Panc1 (cell line): ENCODE data around the gene SPDEF. TPM values are rescaled to one million over a fixed set of nuclear protein-coding genes. Genes with fewer than 3 reads are reported as not detected.

Experiments used
- ATAC-seq: fragments of 200-7000 bp; cut with Tn5 transposase; 2 replicates; pipeline ENCODE4 v1.9.1; 2020; ENCODE audit warnings: mild to moderate bottlenecking, moderate library complexity
- BruUV-seq: library from RNA; stranded (reverse); fragments of 400-500 nt; replicated peaks from 2 replicates; lab custom pipeline; 2021; lab: Mats Ljungman, UMichigan
- CTCF ChIA-PET: fragments of 300-600 bp; sonication (Branson Sonifier 250); formaldehyde crosslinking; loops from one replicate; lab custom pipeline; 2022; ENCODE audit warnings: antibody characterized with exemption; lab: Charles Lee
- POLR2A ChIA-PET: fragments of 300-600 bp; sonication (Branson Sonifier 250); formaldehyde crosslinking; loops from one replicate; lab custom pipeline; 2022; ENCODE audit warnings: antibody characterized with exemption; lab: Charles Lee
- DNase-seq: peaks from one replicate; pipeline ENCODE4 v3.0.0-alpha.2; 2010; ENCODE audit warnings: low read depth, low spot score
- H3K27ac ChIP-seq: 2 replicates; pipeline ENCODE4 v1.5.1; 2011; ENCODE audit warnings: mild to moderate bottlenecking, low read length, inconsistent platforms
- H3K27me3 ChIP-seq: fragments of 200-500 bp; sonication (Bioruptor generic); 2 replicates; pipeline ENCODE4 v1.6.0; 2014; ENCODE audit warnings: low read length, inconsistent platforms; ENCODE audit not compliant: control insufficient read depth, insufficient read depth
- H3K36me3 ChIP-seq: fragments of 200-500 bp; sonication (Bioruptor generic); 2 replicates; pipeline ENCODE4 v1.5.1; 2014; ENCODE audit warnings: inconsistent platforms, mild to moderate bottlenecking, low read length, moderate library complexity; ENCODE audit not compliant: control insufficient read depth, insufficient read depth
- H3K4me1 ChIP-seq: 2 replicates; pipeline ENCODE4 v1.5.1; 2011; ENCODE audit warnings: inconsistent platforms, mild to moderate bottlenecking, low read length, moderate library complexity; ENCODE audit not compliant: control insufficient read depth, insufficient read depth
- H3K4me3 ChIP-seq, 2 experiments: 2 replicates each; pipeline ENCODE4 v1.5.1; 2011 to 2012; ENCODE audit warnings: low read depth in 2 of 2, low read length in 2 of 2, mild to moderate bottlenecking in 2 of 2, inconsistent platforms in 1 of 2, moderate library complexity in 1 of 2
- H3K9me3 ChIP-seq: fragments of 200-500 bp; sonication (Bioruptor generic); 2 replicates; pipeline ENCODE4 v1.5.1; 2014; ENCODE audit warnings: low read depth, mild to moderate bottlenecking, inconsistent platforms, low read length, moderate library complexity; ENCODE audit not compliant: control insufficient read depth, insufficient read depth
- CTCF ChIP-seq: fragments of 450-650 bp; IDR thresholded peaks from 2 replicates; pipeline ENCODE4 v1.5.1; 2017; ENCODE audit warnings: mild to moderate bottlenecking
- POLR2AphosphoS5 ChIP-seq: IDR thresholded peaks from 2 replicates; pipeline ENCODE4 v1.6.1; 2012; ENCODE audit warnings: mild to moderate bottlenecking, low read depth, low read length, moderate library complexity
- REST ChIP-seq, 2 experiments: IDR thresholded peaks; 2 replicates each; pipeline ENCODE4 v1.6.1; 2011 to 2012; ENCODE audit warnings: low read depth in 2 of 2, control low read depth in 1 of 2, low read length in 1 of 2, mild to moderate bottlenecking in 1 of 2, moderate library complexity in 1 of 2; ENCODE audit not compliant: insufficient read depth in 1 of 2
- SIN3A ChIP-seq: IDR thresholded peaks from 2 replicates; pipeline ENCODE4 v1.6.1; 2012; ENCODE audit warnings: low read depth, mild to moderate bottlenecking, low read length, moderate library complexity, borderline replicate concordance; ENCODE audit not compliant: insufficient read depth
- TCF7L2 ChIP-seq: IDR thresholded peaks from 2 replicates; pipeline ENCODE4 v1.6.1; 2011; ENCODE audit warnings: mild to moderate bottlenecking, low read depth, low read length, inconsistent platforms
- in situ Hi-C: cut with HindIII; loops from 2 replicates; pipeline ENCODE4 v1.10.0; 2016; ENCODE audit warnings: low sequenced_read_pairs, low pct_unique_long_range_greater_than_20kb
- intact Hi-C: fragments of 100-400 bp; cut with micrococcal nuclease; formaldehyde crosslinking; loops from one replicate; pipeline ENCODE4 v1.10.0; 2022; ENCODE audit not compliant: unreplicated experiment
- total RNA-seq: library from RNA; stranded (reverse); gene quantifications from one replicate; pipeline ENCODE4 v1.2.1, GENCODE V29; 2021; ENCODE audit not compliant: unreplicated experiment

SPDEF gene
- total RNA-seq, 1 experiment from 2014 or later, result 1.6 TPM

GRCh38 chr6:34578445-34579262, 22.5 kb upstream of the SPDEF start:
- ChIA-PET POLR2A (interaction anchor here (0.6 kb wide), 1 partner anchor 85 kb away, joined by 6 read pairs; no protein-coding TSS in a partner anchor), CTCF (interaction anchor here (0.5 to 0.7 kb wide), 3 partner anchors 23 to 118 kb away, joined by 3 to 8 read pairs (median 3); partner anchors contain the start of gene SPDEF)
- no peaks in the 10 kb centered on the region for H3K36me3 ChIP-seq
- in situ Hi-C loops, result no loop called here
- no peak overlapping the region for H3K27ac ChIP-seq
- H3K27me3 ChIP-seq, result no peaks in the 10 kb centered on the region
- no peaks in the 10 kb centered on the region for H3K4me1 ChIP-seq
- BruUV-seq, result no TSS peak
- DNase-seq (no peak), ATAC-seq (no peak)
- intact Hi-C loops, result no loop called here
- no peak for TF ChIP-seq POLR2AphosphoS5
- TF ChIP-seq REST (IDR thresholded peaks at IDR 0.05; ENCODE audit: insufficient read depth in 1 of 2, low read depth in 2 of 2, low read length in 1 of 2), result no peak
- TF ChIP-seq TCF7L2, result no peak
- no peak for TF ChIP-seq SIN3A
- TF ChIP-seq CTCF, result no peak
- no peak overlapping the region for H3K4me3 ChIP-seq
- no peaks in the 10 kb centered on the region for H3K9me3 ChIP-seq

GRCh38 chr6:34576286-34576955, 20.3 kb upstream of the SPDEF start:
- no peak for TF ChIP-seq CTCF
- TF ChIP-seq REST (IDR thresholded peaks at IDR 0.05; ENCODE audit: insufficient read depth in 1 of 2, low read depth in 2 of 2, low read length in 1 of 2), result no peak
- no peak for TF ChIP-seq SIN3A
- no peak for TF ChIP-seq POLR2AphosphoS5
- no peak for TF ChIP-seq TCF7L2
- CTCF ChIA-PET, result no interaction called here
- Histone ChIP-seq H3K4me1 (no peaks in the 10 kb centered on the region), H3K27ac (no peak overlapping the region), H3K27me3 (no peaks in the 10 kb centered on the region), H3K36me3 (no peaks in the 10 kb centered on the region), H3K4me3 (no peak overlapping the region), H3K9me3 (no peaks in the 10 kb centered on the region)
- no TSS peak for BruUV-seq
- in situ Hi-C loops, result no loop called here
- intact Hi-C loops, result no loop called here
- POLR2A ChIA-PET, result no interaction called here
- ATAC-seq, result no peak
- no peak for DNase-seq
